Omental fat pad (tissue), 4 donors: Measurements from ENCODE around the gene ANKRA2. TPM values are rescaled to one million over a fixed set of nuclear protein-coding genes. Genes with fewer than 3 reads are reported as not detected.

ENCODE experiments used
- ATAC-seq: fragments of 150-250 bp; one replicate; pipeline ENCODE4 v1.9.1; 2016; ENCODE audit warnings: mild to moderate bottlenecking, moderate library complexity; ENCODE audit not compliant: low FRiP score
- DNase-seq: peaks from one replicate; pipeline ENCODE4 v3.0.0-alpha.2; 2019; ENCODE audit warnings: low spot score
- total RNA-seq, 4 donors: library from RNA; depleted of rRNA; stranded (reverse); fragments of >200 nt; gene quantifications; one replicate each; pipeline ENCODE4 v1.1.0, GENCODE V29; 2016
- TF ChIP-seq, protein P1 (sequence below), 3 donors: fragments of 450-650 bp; IDR thresholded peaks; one replicate each; pipeline ENCODE4 v1.5.1; 2016 to 2017; ENCODE audit warnings: antibody characterized with exemption in 3 of 3, mild to moderate bottlenecking in 3 of 3, moderate library complexity in 2 of 3

The ANKRA2 gene
- total RNA-seq, 4 donors from 2014 or later = 13.3 to 22.9 (median 16.4) TPM

DNA sequence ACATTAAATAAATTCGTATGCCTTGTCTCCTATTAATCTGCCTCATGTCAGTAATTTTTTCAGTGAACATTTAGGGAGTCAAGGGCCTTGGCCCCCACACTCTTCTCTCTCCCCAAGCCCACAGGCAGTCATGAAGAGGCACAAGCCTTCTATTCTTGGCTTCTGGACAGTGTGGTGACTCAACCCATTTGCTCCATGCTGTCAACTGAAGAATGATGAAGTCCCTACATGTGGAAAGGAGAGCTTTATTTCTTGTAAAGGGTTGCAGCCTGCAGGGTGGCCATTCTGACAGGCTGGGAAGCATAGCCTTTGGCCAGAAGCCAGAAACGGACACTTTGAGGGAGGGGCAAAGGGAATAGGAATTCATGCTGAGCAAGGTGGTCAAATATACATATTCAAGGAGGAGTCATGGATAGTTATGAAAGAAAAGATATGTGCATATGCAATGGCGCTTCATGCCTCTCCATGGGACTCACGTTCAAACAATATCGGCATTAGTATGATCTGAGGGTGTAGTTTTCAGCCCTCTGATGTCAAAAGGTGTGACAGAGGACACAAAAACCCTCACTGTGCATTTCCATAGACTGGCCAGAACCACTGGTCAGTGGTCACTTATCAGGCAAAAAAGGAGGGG, 31.3 kb downstream of the ANKRA2 start:
- TF ChIP-seq, protein P1, sequence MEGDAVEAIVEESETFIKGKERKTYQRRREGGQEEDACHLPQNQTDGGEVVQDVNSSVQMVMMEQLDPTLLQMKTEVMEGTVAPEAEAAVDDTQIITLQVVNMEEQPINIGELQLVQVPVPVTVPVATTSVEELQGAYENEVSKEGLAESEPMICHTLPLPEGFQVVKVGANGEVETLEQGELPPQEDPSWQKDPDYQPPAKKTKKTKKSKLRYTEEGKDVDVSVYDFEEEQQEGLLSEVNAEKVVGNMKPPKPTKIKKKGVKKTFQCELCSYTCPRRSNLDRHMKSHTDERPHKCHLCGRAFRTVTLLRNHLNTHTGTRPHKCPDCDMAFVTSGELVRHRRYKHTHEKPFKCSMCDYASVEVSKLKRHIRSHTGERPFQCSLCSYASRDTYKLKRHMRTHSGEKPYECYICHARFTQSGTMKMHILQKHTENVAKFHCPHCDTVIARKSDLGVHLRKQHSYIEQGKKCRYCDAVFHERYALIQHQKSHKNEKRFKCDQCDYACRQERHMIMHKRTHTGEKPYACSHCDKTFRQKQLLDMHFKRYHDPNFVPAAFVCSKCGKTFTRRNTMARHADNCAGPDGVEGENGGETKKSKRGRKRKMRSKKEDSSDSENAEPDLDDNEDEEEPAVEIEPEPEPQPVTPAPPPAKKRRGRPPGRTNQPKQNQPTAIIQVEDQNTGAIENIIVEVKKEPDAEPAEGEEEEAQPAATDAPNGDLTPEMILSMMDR (IDR thresholded peaks at IDR 0.05) = no peak
- no peak for ATAC-seq
- DNase-seq = no peak

DNA sequence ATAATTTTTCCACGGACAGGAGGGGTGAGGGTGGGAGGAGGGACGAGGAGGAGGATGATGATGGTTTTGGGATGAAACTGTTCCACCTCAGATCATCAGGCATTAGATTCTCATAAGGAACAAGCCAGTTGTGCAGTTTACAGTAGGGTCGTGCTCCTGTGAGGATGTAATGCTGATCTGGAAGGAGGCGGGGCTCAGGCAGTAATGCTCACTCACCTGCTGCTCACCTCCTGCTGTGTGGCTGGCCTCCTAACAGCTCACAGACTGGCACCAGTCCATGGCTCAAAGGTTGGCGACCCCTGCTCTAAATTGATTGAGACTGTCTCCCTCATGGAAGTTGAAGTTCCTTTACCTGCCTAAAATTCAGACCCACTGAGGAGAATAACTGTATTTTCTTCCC, 33.2 kb downstream of the ANKRA2 start:
- ATAC-seq (no peak), DNase-seq (no peak)
- TF ChIP-seq, protein P1 (IDR thresholded peaks at IDR 0.05) = no peak

DNA sequence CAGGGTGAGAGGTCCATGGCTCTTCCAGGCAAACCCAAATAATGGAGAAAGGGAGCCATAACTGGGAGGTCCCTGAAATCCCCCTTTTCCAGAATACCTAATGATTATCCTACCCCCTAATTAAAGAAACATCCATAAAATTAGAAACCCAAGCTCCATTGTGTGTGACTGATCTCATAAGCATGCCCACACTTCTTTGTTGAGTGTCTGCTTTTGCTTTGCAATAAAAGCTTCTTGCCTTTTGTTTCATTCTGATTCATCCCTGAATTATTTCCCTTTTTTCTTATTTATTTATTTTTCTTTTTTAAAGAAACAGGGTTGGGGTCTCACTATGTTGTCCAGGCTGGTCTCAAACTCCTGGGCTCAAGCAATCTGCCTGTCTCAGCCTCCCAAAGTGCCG, 34.1 kb downstream of the ANKRA2 start:
- TF ChIP-seq, protein P1 (IDR thresholded peaks at IDR 0.05) = no peak
- ATAC-seq (no peak), DNase-seq (no peak)

DNA sequence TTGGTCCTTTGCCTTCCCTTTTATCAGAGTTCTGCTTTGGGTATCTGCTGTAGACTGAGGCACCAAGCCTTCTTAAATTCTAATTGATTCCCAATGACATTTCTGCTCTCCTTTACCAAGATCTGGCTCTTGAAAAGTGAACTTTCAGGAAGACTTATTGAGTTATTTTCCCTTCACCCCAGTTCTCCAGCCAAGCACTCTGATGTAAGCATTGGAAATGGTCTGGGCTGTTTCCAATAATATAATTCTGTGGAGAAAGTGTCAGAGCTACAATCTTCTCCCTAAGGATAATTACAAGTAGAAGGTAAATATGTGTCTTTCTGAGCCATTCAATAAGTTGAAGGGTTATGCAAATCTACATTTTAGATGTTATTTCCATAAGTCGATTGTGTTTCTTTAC, 36.4 kb downstream of the ANKRA2 start:
- ATAC-seq (no peak), DNase-seq (no peak)
- TF ChIP-seq, protein P1 (IDR thresholded peaks at IDR 0.05) = no peak

DNA sequence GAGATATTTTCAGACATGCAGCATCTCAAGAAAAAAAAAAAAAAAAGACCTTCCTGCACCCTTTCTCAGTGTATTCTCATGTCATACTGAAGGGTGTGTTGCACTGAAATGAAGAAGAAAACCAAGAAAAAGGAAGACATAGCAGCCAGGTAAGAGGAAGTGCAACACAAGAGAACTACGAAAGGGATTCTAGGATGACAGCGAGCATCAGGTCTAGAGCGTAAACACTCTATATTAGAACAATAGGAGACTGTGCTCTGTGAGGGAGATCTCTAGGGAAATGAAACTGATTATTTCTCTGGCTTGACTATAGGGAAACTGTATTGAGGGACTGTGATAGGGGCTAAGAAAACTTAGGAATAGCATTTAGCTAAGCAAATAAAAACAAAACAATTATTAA, 37.2 kb downstream of the ANKRA2 start:
- ATAC-seq (no peak), DNase-seq (no peak)
- TF ChIP-seq, protein P1 (IDR thresholded peaks at IDR 0.05) = no peak

DNA sequence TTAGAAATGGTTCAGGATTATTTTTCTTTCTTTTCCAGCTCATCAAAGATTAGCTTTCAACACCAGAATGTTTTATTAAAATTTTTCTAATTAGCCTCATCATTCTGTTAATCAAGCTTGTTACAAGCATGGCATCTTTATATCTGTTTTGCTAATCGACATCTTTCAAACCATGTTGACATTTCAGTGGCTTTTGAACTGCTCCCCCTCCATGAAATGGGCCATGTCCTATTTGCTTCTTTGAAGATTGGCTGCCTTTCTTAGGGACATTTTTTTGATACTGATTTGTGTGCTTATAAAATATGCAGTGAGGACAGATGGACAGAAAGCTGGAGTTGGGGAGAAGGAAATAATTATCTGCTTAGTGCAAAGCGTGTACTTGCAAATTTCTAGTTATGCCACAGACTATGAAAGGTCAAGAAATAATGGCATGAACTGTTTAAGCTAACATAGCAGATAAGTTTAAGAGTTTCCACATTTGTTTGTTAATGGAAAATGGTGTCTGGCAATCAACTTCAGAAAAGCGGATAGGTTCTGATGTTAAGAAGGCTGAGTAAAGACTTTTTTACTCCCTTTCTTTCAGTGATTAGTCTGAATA, 39.7 kb downstream of the ANKRA2 start:
- ATAC-seq = no peak
- no peak for DNase-seq
- TF ChIP-seq, protein P1 (IDR thresholded peaks at IDR 0.05) = no peak

DNA sequence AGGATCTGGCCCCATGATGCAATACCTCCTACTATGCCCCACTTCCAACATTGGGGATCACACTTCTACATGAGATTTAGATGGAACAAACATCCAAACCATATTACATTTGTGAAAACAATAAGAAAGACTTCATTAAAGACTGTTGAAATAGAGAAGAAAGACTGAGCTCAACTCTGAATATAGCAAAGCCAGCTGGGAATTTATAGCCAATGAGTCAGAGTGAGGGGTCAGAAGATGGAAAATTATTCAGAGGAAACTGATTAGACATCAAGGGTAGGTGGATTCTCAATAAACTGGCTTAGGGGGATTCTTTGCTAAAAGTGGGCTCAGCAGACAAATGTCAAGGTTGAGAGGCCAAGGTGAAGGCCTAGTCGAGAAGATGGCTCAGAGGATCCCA, 41.6 kb downstream of the ANKRA2 start:
- ATAC-seq (no peak), DNase-seq (no peak)
- TF ChIP-seq, protein P1 (IDR thresholded peaks at IDR 0.05) = no peak
